ENCODE data around the gene C6orf89. TPM values are rescaled to one million over a fixed set of nuclear protein-coding genes. Genes with fewer than 3 reads are reported as not detected.

Gene C6orf89
- total RNA-seq, 5 donors from 2014 or later (not counting 1 experiment from before 2014, with no cell fraction given), result 32.6 to 57.9 (median 46.1) TPM

- WGBS (ENCODE audit: insufficient coverage), result under 1% methylated on average over 47 of the region's 70 CpGs
- CTCF ChIA-PET, result no interaction called here
- peaks cover 0 to 18% of the 10 kb centered on the region in 2 experiments for H3K4me1 ChIP-seq (ENCODE audit: control insufficient read depth in 1 of 2, extremely low read depth in 1 of 2, insufficient read depth in 2 of 2, low read length in 2 of 2)
Observed at GRCh38 chr6:36839749-36840431, 45.9 kb upstream of the C6orf89 start.

DNA sequence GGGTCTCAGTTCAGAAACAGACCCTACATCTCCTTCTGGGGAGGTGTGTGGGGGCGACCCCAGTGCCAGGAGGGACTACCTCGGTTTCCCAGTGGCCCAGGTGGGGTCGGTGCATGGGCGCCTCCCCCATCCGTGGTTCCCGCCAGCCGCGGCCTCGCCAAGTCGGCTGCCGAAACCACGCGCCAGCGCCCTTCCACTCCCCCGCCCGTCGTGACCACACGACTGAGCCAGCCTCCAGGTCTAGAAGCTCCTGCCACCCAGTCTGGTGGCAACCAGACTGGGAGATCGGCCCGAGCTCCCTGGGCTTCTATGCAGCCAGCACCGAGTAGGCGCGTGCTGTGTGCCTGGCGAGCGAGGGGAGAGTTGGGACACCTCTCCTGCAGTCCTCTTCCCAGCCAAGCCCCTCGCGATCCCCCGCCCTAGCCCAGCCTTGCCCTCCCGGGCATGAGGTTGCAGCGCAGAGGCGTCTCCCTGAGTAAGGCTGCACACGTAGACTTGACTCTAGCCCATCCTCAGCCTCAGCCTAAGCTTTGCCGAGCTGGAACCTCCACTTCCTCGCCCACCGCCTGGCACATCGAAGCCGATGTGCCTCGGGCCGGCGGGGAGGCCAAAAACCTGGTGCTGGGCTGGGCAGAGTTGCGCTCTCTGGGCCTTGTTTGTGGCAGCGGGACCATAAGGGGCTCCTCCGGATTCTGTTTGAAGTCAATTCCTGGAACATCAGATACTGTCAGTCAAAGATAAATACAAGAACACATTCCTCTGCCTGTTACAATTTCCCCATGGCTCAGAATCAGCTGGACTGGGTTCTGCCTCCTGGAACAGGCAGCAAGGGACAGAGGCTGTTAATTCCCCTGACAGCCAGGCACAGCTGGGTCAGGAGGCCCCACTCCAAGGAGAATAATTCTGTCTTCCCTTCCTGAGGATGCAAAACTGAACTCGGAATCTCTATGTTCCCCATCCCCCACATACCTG is 45.0 kb upstream of the C6orf89 start:
- ChIA-PET CTCF (interaction anchor here in 1 of 2 donors (0.6 kb wide), 1 partner anchor 175 kb away, joined by 3 read pairs; no protein-coding TSS in a partner anchor), POLR2A (no interaction called here)
- DNase-seq, result peak in 21 of 35 experiments; percentile 6 to 49 (median 23)
- peak; percentile 43 to 64 (median 60) for ATAC-seq (replicated peaks in 1 of 4)
- Histone ChIP-seq H3K9me3 (no peaks in the 10 kb centered on the region), H3K4me3 (ENCODE audit: control insufficient read depth in 1 of 2, extremely low read depth in 1 of 2, low read length in 1 of 2) (peak overlapping the region; percentile 41 to 67), H3K4me1 (ENCODE audit: control insufficient read depth in 1 of 2, extremely low read depth in 1 of 2, insufficient read depth in 2 of 2, low read length in 2 of 2) (peaks cover 0 to 18% of the 10 kb centered on the region in 2 experiments), H3K27me3 (replicated peaks in 1 of 2; ENCODE audit: control insufficient read depth in 2 of 2, extremely low read depth in 1 of 2, insufficient read depth in 2 of 2, low read length in 1 of 2) (peaks cover 0 to 36% of the 10 kb centered on the region in 2 experiments), H3K36me3 (ENCODE audit: control insufficient read depth in 2 of 2, extremely low read depth in 1 of 2, insufficient read depth in 1 of 2, low read length in 1 of 2) (no peaks in the 10 kb centered on the region), H3K27ac (ENCODE audit: low read length) (no peak overlapping the region)
- H3K36me3 Mint-ChIP-seq, result no peaks in the 10 kb centered on the region
- H3K4me1 Mint-ChIP-seq, result peaks cover 7 to 14% (median 13%) of the 10 kb centered on the region in 3 donors
- H3K27me3 Mint-ChIP-seq, result peaks cover 18 to 31% of the 10 kb centered on the region in 2 donors
- 30% methylated on average over 41 of the region's 44 CpGs for WGBS (ENCODE audit: insufficient coverage)
- H3K9me3 Mint-ChIP-seq, result no peaks in the 10 kb centered on the region
- H3K4me3 Mint-ChIP-seq, result peak overlapping the region; percentile 73 to 74 (median 73)
- no peak overlapping the region for H3K27ac Mint-ChIP-seq

More at GRCh38 chr6:36839749-36840431, 45.9 kb upstream of the C6orf89 start:
- ATAC-seq (replicated peaks in 1 of 4) (peak; percentile 64 to 80 (median 68)), DNase-seq (peak in 28 of 35 experiments; percentile 3 to 60 (median 28))
- no peaks in the 10 kb centered on the region for H3K9me3 Mint-ChIP-seq
- peak overlapping the region; percentile 41 to 67 for H3K4me3 ChIP-seq (ENCODE audit: control insufficient read depth in 1 of 2, extremely low read depth in 1 of 2, low read length in 1 of 2)
- H3K27me3 Mint-ChIP-seq, result peaks cover 18 to 31% of the 10 kb centered on the region in 2 donors
- H3K9me3 ChIP-seq, result no peaks in the 10 kb centered on the region
- H3K27ac ChIP-seq (ENCODE audit: low read length), result no peak overlapping the region
- peaks cover 0 to 36% of the 10 kb centered on the region in 2 experiments for H3K27me3 ChIP-seq (replicated peaks in 1 of 2; ENCODE audit: control insufficient read depth in 2 of 2, extremely low read depth in 1 of 2, insufficient read depth in 2 of 2, low read length in 1 of 2)
- no peaks in the 10 kb centered on the region for H3K36me3 ChIP-seq (ENCODE audit: control insufficient read depth in 2 of 2, extremely low read depth in 1 of 2, insufficient read depth in 1 of 2, low read length in 1 of 2)
- H3K27ac Mint-ChIP-seq, result no peak overlapping the region
- peak overlapping the region; percentile 73 to 74 (median 73) for H3K4me3 Mint-ChIP-seq
- H3K36me3 Mint-ChIP-seq, result no peaks in the 10 kb centered on the region
- peaks cover 7 to 14% (median 13%) of the 10 kb centered on the region in 3 donors for H3K4me1 Mint-ChIP-seq
- POLR2A ChIA-PET, result no interaction called here

DNA sequence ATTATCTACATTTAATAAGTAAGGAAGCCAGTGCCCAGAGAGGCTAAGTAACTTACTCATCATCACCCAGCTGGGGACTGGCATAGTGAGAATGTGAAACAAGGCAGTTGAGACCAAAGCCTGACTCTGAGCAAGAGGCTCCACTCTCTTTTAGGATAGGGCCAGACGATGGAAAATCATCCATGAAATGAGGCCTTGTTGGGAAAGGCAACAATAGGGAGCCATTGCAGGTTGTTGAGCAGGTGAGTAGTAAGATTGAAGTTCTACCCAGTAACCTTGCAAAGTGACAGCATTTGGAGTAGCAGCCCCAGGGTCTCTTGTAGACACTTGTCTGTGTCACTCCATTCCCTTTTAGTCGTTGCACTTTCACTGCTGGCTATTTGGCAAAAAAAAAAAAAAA is 44.0 kb upstream of the C6orf89 start:
- Mint-ChIP-seq H3K36me3 (no peaks in the 10 kb centered on the region), H3K9me3 (no peaks in the 10 kb centered on the region), H3K27ac (no peak overlapping the region), H3K27me3 (peaks cover 18 to 31% of the 10 kb centered on the region in 2 donors), H3K4me3 (no peak overlapping the region), H3K4me1 (peaks cover 7 to 14% (median 13%) of the 10 kb centered on the region in 3 donors)
- no peak overlapping the region for H3K27ac ChIP-seq (ENCODE audit: low read length)
- ChIA-PET CTCF (no interaction called here), POLR2A (no interaction called here)
- H3K36me3 ChIP-seq (ENCODE audit: control insufficient read depth in 2 of 2, extremely low read depth in 1 of 2, insufficient read depth in 1 of 2, low read length in 1 of 2), result no peaks in the 10 kb centered on the region
- DNase-seq (no peak), ATAC-seq (replicated peaks in 1 of 4) (no peak)
- H3K9me3 ChIP-seq, result no peaks in the 10 kb centered on the region
- peaks cover 0 to 36% of the 10 kb centered on the region in 2 experiments for H3K27me3 ChIP-seq (replicated peaks in 1 of 2; ENCODE audit: control insufficient read depth in 2 of 2, extremely low read depth in 1 of 2, insufficient read depth in 2 of 2, low read length in 1 of 2)
- 100% methylated on average over 1 of the region's 2 CpGs for WGBS (ENCODE audit: insufficient coverage)
- H3K4me1 ChIP-seq (ENCODE audit: control insufficient read depth in 1 of 2, extremely low read depth in 1 of 2, insufficient read depth in 2 of 2, low read length in 2 of 2), result peaks cover 0 to 18% of the 10 kb centered on the region in 2 experiments
- H3K4me3 ChIP-seq (ENCODE audit: control insufficient read depth in 1 of 2, extremely low read depth in 1 of 2, low read length in 1 of 2), result no peak overlapping the region

DNA sequence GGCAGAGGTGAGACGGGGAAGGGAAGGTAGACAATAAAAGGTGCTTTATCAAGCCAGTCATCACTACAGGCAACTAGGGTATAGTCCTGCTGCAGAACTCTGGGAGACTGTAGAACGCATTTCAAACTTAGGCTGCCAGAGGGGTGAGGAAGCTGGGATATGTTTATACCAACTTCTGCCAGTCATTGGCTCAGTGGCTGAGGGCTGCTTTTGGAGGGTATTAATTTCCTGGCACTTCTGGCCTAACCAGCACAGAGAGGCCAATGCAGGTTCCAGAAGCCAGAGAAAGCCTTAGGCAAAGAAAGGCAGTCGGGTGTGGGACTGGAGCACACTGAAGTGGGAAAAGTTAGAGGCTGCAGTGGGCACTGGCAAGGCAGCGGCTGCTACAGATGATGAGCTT is 42.6 kb upstream of the C6orf89 start:
- no peaks in the 10 kb centered on the region for H3K9me3 Mint-ChIP-seq
- ATAC-seq (replicated peaks in 1 of 4) (no peak), DNase-seq (no peak)
- H3K4me1 Mint-ChIP-seq, result peaks cover 7 to 14% (median 13%) of the 10 kb centered on the region in 3 donors
- Histone ChIP-seq H3K27me3 (replicated peaks in 1 of 2; ENCODE audit: control insufficient read depth in 2 of 2, extremely low read depth in 1 of 2, insufficient read depth in 2 of 2, low read length in 1 of 2) (peaks cover 0 to 27% of the 10 kb centered on the region in 2 experiments), H3K36me3 (ENCODE audit: control insufficient read depth in 2 of 2, extremely low read depth in 1 of 2, insufficient read depth in 1 of 2, low read length in 1 of 2) (no peaks in the 10 kb centered on the region), H3K4me3 (ENCODE audit: control insufficient read depth in 1 of 2, extremely low read depth in 1 of 2, low read length in 1 of 2) (no peak overlapping the region), H3K9me3 (no peaks in the 10 kb centered on the region), H3K4me1 (ENCODE audit: control insufficient read depth in 1 of 2, extremely low read depth in 1 of 2, insufficient read depth in 2 of 2, low read length in 2 of 2) (peaks cover 0 to 18% of the 10 kb centered on the region in 2 experiments), H3K27ac (ENCODE audit: low read length) (no peak overlapping the region)
- ChIA-PET POLR2A (interaction anchor here in 1 of 2 donors (0.7 kb wide), 1 partner anchor 78 kb away, joined by 3 read pairs; no protein-coding TSS in a partner anchor), CTCF (no interaction called here)
- H3K4me3 Mint-ChIP-seq, result no peak overlapping the region
- H3K27ac Mint-ChIP-seq, result no peak overlapping the region
- H3K36me3 Mint-ChIP-seq, result no peaks in the 10 kb centered on the region
- 94% methylated on average over 3 of the region's 4 CpGs for WGBS (ENCODE audit: insufficient coverage)
- H3K27me3 Mint-ChIP-seq, result peaks cover 8 to 20% of the 10 kb centered on the region in 2 donors

DNA sequence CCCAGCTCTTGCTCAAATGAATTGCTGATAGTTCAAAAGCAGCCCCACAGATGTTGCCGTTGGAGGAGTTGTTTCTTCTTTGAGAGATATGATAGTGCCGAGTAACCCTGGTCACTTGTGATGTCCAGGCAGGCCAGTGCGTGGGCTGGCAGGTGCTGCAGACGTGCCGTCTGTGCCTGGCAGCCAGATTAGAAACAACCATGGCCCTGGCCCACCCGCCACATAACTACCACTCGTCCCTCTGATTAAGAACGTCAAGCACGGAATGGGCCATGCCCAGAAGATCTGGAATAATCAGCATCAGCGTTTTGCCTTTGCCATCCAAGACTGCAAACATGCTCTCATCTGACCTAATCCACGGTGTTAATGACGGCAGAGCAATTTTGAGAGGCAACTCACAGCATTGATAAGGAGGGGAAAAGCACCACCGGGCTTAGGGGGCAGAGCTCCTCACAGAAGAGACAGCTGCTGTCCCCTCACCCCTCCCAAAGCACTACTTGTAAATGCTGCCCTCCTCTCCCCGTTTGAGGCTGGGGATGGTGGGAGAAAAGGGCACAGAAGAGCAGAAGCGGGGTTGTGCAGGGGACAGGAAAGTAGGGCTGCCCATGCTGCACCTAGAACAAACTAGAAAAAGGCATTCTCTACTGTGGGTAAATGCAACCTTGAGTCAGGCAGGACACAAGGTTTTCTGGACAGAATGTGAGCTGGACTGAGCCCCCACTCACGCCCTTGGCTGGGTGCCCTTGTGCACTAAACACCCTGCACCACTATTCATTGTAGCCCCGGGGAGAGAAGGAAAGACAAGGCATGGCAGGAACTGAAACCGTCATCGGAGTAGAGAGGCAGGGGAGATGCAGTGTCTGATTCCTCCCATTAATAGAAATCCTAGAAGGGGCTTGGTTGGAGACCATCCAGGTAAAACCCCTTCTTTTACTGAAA is 41.3 kb upstream of the C6orf89 start:
- Histone ChIP-seq H3K4me1 (ENCODE audit: control insufficient read depth in 1 of 2, extremely low read depth in 1 of 2, insufficient read depth in 2 of 2, low read length in 2 of 2) (peaks cover 0 to 11% of the 10 kb centered on the region in 2 experiments), H3K27me3 (replicated peaks in 1 of 2; ENCODE audit: control insufficient read depth in 2 of 2, extremely low read depth in 1 of 2, insufficient read depth in 2 of 2, low read length in 1 of 2) (peaks cover 0 to 15% of the 10 kb centered on the region in 2 experiments), H3K9me3 (no peaks in the 10 kb centered on the region), H3K4me3 (ENCODE audit: control insufficient read depth in 1 of 2, extremely low read depth in 1 of 2, low read length in 1 of 2) (no peak overlapping the region), H3K36me3 (ENCODE audit: control insufficient read depth in 2 of 2, extremely low read depth in 1 of 2, insufficient read depth in 1 of 2, low read length in 1 of 2) (no peaks in the 10 kb centered on the region), H3K27ac (ENCODE audit: low read length) (no peak overlapping the region)
- Mint-ChIP-seq H3K27me3 (peaks cover 0 to 12% of the 10 kb centered on the region in 2 donors), H3K4me1 (peaks cover 0 to 11% (median 9%) of the 10 kb centered on the region in 3 donors), H3K4me3 (no peak overlapping the region), H3K27ac (no peak overlapping the region), H3K36me3 (no peaks in the 10 kb centered on the region), H3K9me3 (no peaks in the 10 kb centered on the region)
- POLR2A ChIA-PET, result interaction anchor here (0.6 to 0.7 kb wide), 2 partner anchors 16 to 20 kb away, joined by 3 read pairs; no protein-coding TSS in a partner anchor
- CTCF ChIA-PET, result no interaction called here
- no peak for DNase-seq
- WGBS (ENCODE audit: insufficient coverage), result 95% methylated on average over 10 of the region's 19 CpGs
- no peak for ATAC-seq (replicated peaks in 1 of 4)

Measured in T-cell (primary cell).